Liver (tissue), 9 donors: ENCODE data around the gene TMEM63B. TPM values are rescaled to one million over a fixed set of nuclear protein-coding genes. Genes with fewer than 3 reads are reported as not detected.

Experiments
- DNase-seq: peaks from one replicate; pipeline ENCODE4 v3.0.0-alpha.2; 2017; ENCODE audit warnings: low spot score
- H3K27ac ChIP-seq, 2 donors: one replicate each; pipeline ENCODE4 v1.7.0; 2013; ENCODE audit warnings: inconsistent platforms in 2 of 2, low read length in 2 of 2, control low read depth in 1 of 2, low read depth in 1 of 2, mild to moderate bottlenecking in 1 of 2
- H3K27me3 ChIP-seq, 4 donors: one replicate each; pipeline versions ENCODE4 v1.6.1 to v1.7.0; 2013; ENCODE audit warnings: low read length in 3 of 4, inconsistent platforms in 1 of 4, mild to moderate bottlenecking in 1 of 4, moderate library complexity in 1 of 4; ENCODE audit not compliant: control insufficient read depth in 4 of 4, insufficient read depth in 4 of 4
- H3K36me3 ChIP-seq, 4 donors: one replicate each; pipeline versions ENCODE4 v1.6.1 to v1.7.0; 2013; ENCODE audit warnings: low read length in 3 of 4, mild to moderate bottlenecking in 3 of 4, low read depth in 1 of 4, moderate library complexity in 1 of 4; ENCODE audit not compliant: control insufficient read depth in 4 of 4, insufficient read depth in 3 of 4
- H3K4me1 ChIP-seq, 4 donors: one replicate each; pipeline versions ENCODE4 v1.6.1 to v1.7.0; 2013; ENCODE audit warnings: low read length in 3 of 4, mild to moderate bottlenecking in 3 of 4, moderate library complexity in 1 of 4; ENCODE audit not compliant: control insufficient read depth in 4 of 4, insufficient read depth in 4 of 4
- H3K4me3 ChIP-seq, 3 donors: one replicate each; pipeline versions ENCODE4 v1.6.1 to v1.7.0; 2013; ENCODE audit warnings: low read length in 3 of 3, control low read depth in 1 of 3, low read depth in 1 of 3, mild to moderate bottlenecking in 1 of 3
- H3K9ac ChIP-seq, 2 donors: one replicate each; pipeline ENCODE4 v1.7.0; 2013; ENCODE audit warnings: low read length in 2 of 2, mild to moderate bottlenecking in 2 of 2, moderate library complexity in 2 of 2, control low read depth in 1 of 2, low read depth in 1 of 2
- H3K9me3 ChIP-seq, 4 donors: one replicate each; pipeline versions ENCODE4 v1.6.1 to v1.7.0; 2013; ENCODE audit warnings: low read length in 3 of 4; ENCODE audit not compliant: control insufficient read depth in 4 of 4
- ATF3 ChIP-seq: IDR thresholded peaks from 2 replicates; pipeline ENCODE4 v1.6.1; 2016; ENCODE audit warnings: antibody characterized with exemption
- EGR1 ChIP-seq, 2 donors: IDR thresholded peaks; 2 replicates each; pipeline ENCODE4 v1.6.1; 2016 to 2018; ENCODE audit warnings: antibody characterized with exemption in 2 of 2, low read depth in 2 of 2
- FOXA1 ChIP-seq: IDR thresholded peaks from 2 replicates; pipeline ENCODE4 v1.6.1; 2016; ENCODE audit warnings: antibody characterized with exemption
- FOXA2 ChIP-seq: IDR thresholded peaks from 2 replicates; pipeline ENCODE4 v1.6.1; 2016; ENCODE audit warnings: antibody characterized with exemption
- GABPA ChIP-seq, 2 donors: IDR thresholded peaks in 1 of 2; conservative IDR thresholded peaks in 1 of 2; 2 replicates each; pipeline ENCODE4 v1.6.1; 2016; ENCODE audit warnings: antibody characterized with exemption in 2 of 2, mild to moderate bottlenecking in 1 of 2, moderate library complexity in 1 of 2
- HNF4A ChIP-seq, 2 donors: conservative IDR thresholded peaks; 2 replicates each; pipeline ENCODE4 v1.6.1; 2016; ENCODE audit warnings: antibody characterized with exemption in 2 of 2, mild to moderate bottlenecking in 2 of 2
- HNF4G ChIP-seq: IDR thresholded peaks from 2 replicates; pipeline ENCODE4 v1.6.1; 2016; ENCODE audit warnings: antibody characterized with exemption
- JUND ChIP-seq, 2 donors: IDR thresholded peaks; 2 replicates each; pipeline ENCODE4 v1.6.1; 2016; ENCODE audit warnings: antibody characterized with exemption in 2 of 2
- NR2F2 ChIP-seq: IDR thresholded peaks from 2 replicates; pipeline ENCODE4 v1.6.1; 2016; ENCODE audit warnings: antibody characterized with exemption
- RAD21 ChIP-seq, 2 donors: IDR thresholded peaks; 2 replicates each; pipeline ENCODE4 v1.6.1; 2016; ENCODE audit warnings: antibody characterized with exemption in 2 of 2, mild to moderate bottlenecking in 2 of 2
- REST ChIP-seq: IDR thresholded peaks from 2 replicates; pipeline ENCODE4 v1.6.1; 2016; ENCODE audit warnings: antibody characterized with exemption, mild to moderate bottlenecking
- RXRA ChIP-seq, 2 donors: IDR thresholded peaks; 2 replicates each; pipeline ENCODE4 v1.6.1; 2017 to 2018; ENCODE audit warnings: antibody characterized with exemption in 2 of 2, mild to moderate bottlenecking in 1 of 2
- SP1 ChIP-seq: IDR thresholded peaks from 2 replicates; pipeline ENCODE4 v1.6.1; 2018; ENCODE audit warnings: antibody characterized with exemption, mild to moderate bottlenecking
- TAF1 ChIP-seq: conservative IDR thresholded peaks from 2 replicates; pipeline ENCODE4 v1.6.1; 2016; ENCODE audit warnings: antibody characterized with exemption, mild to moderate bottlenecking
- YY1 ChIP-seq: IDR thresholded peaks from 2 replicates; pipeline ENCODE4 v1.6.1; 2016; ENCODE audit warnings: antibody characterized with exemption, mild to moderate bottlenecking
- ZBTB33 ChIP-seq: IDR thresholded peaks from 2 replicates; pipeline ENCODE4 v1.6.1; 2016; ENCODE audit warnings: antibody characterized with exemption
- whole genome bisulfite sequencing: extraction: QIAGEN DNeasy Blood & Tissue Kit; methylation state at CpG from one replicate; pipeline ENCODE4 v1.1.7; 2013; 5-methylcytosine and 5-hydroxymethylcytosine counted together
- polyA plus RNA-seq, 2 donors: library from polyadenylated mRNA; stranded (reverse) in 1 of 2; unstranded in 1 of 2; fragments of 200-250 nt in 1 of 2; fragments of >200 nt in 1 of 2; fragmentation: Nextera tagmentation in 1 of 2; extraction: Ambion mirVana in 1 of 2; gene quantifications; one replicate each; pipeline versions ENCODE4 v1.2.1 to v1.2.3, GENCODE V29; 2013 to 2015
- total RNA-seq, 2 donors: library from RNA; depleted of rRNA; stranded (reverse); fragments of >200 nt; gene quantifications; one replicate each; pipeline ENCODE4 v1.2.3, GENCODE V29; 2014
- TF ChIP-seq, protein P1 (sequence below): fragments of 150-350 bp; IDR thresholded peaks from 2 replicates; pipeline ENCODE4 v1.5.1; 2017; ENCODE audit warnings: improper control_type of control experiment, low read depth, low read length; ENCODE audit not compliant: missing input control
- TF ChIP-seq, protein P2 (sequence below): IDR thresholded peaks from 2 replicates; pipeline ENCODE4 v1.6.1; 2016; ENCODE audit warnings: antibody characterized with exemption
- donor health status: healthy.
- donor health status: healthy.
- donor health status: healthy.
- donor health status: healthy.
- donor health status: healthy.

Gene TMEM63B
- total and polyA plus RNA-seq, 4 donors: 9.6 to 64.9 (median 37.6) TPM

DNA sequence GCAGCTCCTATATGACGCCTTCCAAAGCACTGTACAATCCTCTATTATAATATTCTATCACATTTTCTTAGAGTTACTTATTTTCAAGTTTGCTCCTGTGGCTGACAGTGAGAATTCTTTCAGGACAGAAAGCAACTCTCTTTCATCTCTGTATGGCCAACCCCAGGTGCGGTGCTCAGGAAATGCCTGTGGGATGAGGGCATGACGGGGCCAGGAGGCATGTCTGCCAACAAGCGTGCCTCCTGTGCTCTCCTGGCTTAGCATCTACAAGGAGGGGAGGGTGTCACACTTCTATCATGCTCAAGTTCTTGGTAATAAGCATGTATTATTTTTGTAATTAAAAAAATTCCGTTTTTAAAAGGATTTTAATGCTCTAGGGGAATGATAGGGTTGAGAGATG lies 11.5 kb upstream of the TMEM63B start (continued):
- TF ChIP-seq, protein P1, sequence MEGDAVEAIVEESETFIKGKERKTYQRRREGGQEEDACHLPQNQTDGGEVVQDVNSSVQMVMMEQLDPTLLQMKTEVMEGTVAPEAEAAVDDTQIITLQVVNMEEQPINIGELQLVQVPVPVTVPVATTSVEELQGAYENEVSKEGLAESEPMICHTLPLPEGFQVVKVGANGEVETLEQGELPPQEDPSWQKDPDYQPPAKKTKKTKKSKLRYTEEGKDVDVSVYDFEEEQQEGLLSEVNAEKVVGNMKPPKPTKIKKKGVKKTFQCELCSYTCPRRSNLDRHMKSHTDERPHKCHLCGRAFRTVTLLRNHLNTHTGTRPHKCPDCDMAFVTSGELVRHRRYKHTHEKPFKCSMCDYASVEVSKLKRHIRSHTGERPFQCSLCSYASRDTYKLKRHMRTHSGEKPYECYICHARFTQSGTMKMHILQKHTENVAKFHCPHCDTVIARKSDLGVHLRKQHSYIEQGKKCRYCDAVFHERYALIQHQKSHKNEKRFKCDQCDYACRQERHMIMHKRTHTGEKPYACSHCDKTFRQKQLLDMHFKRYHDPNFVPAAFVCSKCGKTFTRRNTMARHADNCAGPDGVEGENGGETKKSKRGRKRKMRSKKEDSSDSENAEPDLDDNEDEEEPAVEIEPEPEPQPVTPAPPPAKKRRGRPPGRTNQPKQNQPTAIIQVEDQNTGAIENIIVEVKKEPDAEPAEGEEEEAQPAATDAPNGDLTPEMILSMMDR: no peak
- TF ChIP-seq GABPA (IDR thresholded peaks at IDR 0.05 in 1 of 2, conservative IDR thresholded peaks at IDR 0.05 in 1 of 2) (no peak), FOXA2 (no peak), NR2F2 (no peak), REST (no peak), ATF3 (no peak)

- no peaks in the 10 kb centered on the region for H3K27me3 ChIP-seq
- whole genome bisulfite sequencing: 63% methylated on average over 4 of the region's 4 CpGs
- no peak for DNase-seq
- H3K27ac ChIP-seq: peak overlapping the region; percentile 35 to 42
- no peaks in the 10 kb centered on the region for H3K9me3 ChIP-seq
- peaks cover 4 to 15% (median 9%) of the 10 kb centered on the region in 4 donors for H3K36me3 ChIP-seq
- H3K9ac ChIP-seq: no peak overlapping the region
- peaks cover 15 to 50% (median 41%) of the 10 kb centered on the region in 4 donors for H3K4me1 ChIP-seq
- peak; percentile 77 for TF ChIP-seq SP1
- TF ChIP-seq FOXA1: no peak
- no peak for TF ChIP-seq NR2F2
- TF ChIP-seq RAD21 (IDR thresholded peaks at IDR 0.05): no peak
- TF ChIP-seq TAF1: no peak
- TF ChIP-seq, protein P1: no peak
- TF ChIP-seq HNF4A (conservative IDR thresholded peaks at IDR 0.05): peak; percentile 88 to 94
- TF ChIP-seq YY1: peak; percentile 65
- TF ChIP-seq FOXA2: peak; percentile 57
- peak; percentile 72 to 89 for TF ChIP-seq RXRA (IDR thresholded peaks at IDR 0.05)
- peak; percentile 45 for TF ChIP-seq ZBTB33
- peak; percentile 49 for TF ChIP-seq HNF4G
- TF ChIP-seq EGR1 (IDR thresholded peaks at IDR 0.05; ENCODE audit: low read depth in 2 of 2): peak in 1 of 2 donors; percentile 22
- peak in 1 of 2 donors; percentile 60 for TF ChIP-seq JUND (IDR thresholded peaks at IDR 0.05)
- no peak for TF ChIP-seq ATF3
- peak in 1 of 2 donors; percentile 46 for TF ChIP-seq GABPA (IDR thresholded peaks at IDR 0.05 in 1 of 2, conservative IDR thresholded peaks at IDR 0.05 in 1 of 2)
- TF ChIP-seq REST: peak; percentile 55
- TF ChIP-seq, protein P2, sequence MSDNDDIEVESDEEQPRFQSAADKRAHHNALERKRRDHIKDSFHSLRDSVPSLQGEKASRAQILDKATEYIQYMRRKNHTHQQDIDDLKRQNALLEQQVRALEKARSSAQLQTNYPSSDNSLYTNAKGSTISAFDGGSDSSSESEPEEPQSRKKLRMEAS: peak; percentile 54
- no peak overlapping the region for H3K4me3 ChIP-seq
Measured at GRCh38 chr6:44116641-44117382, 10.5 kb upstream of the TMEM63B start.
